Vagina (tissue), 2 donors: ENCODE results near the gene RBM17. TPM values are rescaled to one million over a fixed set of nuclear protein-coding genes. Genes with fewer than 3 reads are reported as not detected.
A peak's percentile ranks its signal among the peaks of the same experiment; 100 is the strongest.

ENCODE experiments used
- DNase-seq, 2 donors: peaks; one replicate each; pipeline ENCODE4 v3.0.0-alpha.2; 2017; ENCODE audit errors: extremely low spot score in 2 of 2
- H3K27ac ChIP-seq: fragments of 200-600 bp; sonication (generic); one replicate; pipeline ENCODE4 v1.5.1; 2019
- H3K27me3 ChIP-seq: fragments of 200-600 bp; sonication (generic); one replicate; pipeline ENCODE4 v1.5.1; 2019
- H3K36me3 ChIP-seq, 2 donors: fragments of 200-600 bp; sonication (generic); one replicate each; pipeline ENCODE4 v1.5.1; 2017 to 2019
- H3K4me1 ChIP-seq: fragments of 200-600 bp; sonication (generic); one replicate; pipeline ENCODE4 v1.5.1; 2019
- H3K4me3 ChIP-seq, 2 donors: fragments of 200-600 bp; sonication (generic); 1 replicate in 1 of 2; 2 replicates in 1 of 2; pipeline ENCODE4 v1.5.1; 2016 to 2019
- H3K9me3 ChIP-seq: fragments of 200-600 bp; sonication (generic); one replicate; pipeline ENCODE4 v1.5.1; 2019
- CTCF ChIP-seq, 3 experiments: fragments of 450-650 bp in 2 of 3; fragments of 200-600 bp in 1 of 3; sonication (generic) in 1 of 3; IDR thresholded peaks; one replicate each; pipeline ENCODE4 v1.5.1; 2017 to 2019; ENCODE audit warnings: antibody characterized with exemption in 3 of 3, mild to moderate bottlenecking in 2 of 3, moderate library complexity in 2 of 3
- POLR2A ChIP-seq, 2 donors: fragments of 450-650 bp; IDR thresholded peaks; one replicate each; pipeline ENCODE4 v1.6.1; 2017; ENCODE audit warnings: antibody characterized with exemption in 2 of 2, mild to moderate bottlenecking in 2 of 2, moderate library complexity in 2 of 2
- POLR2AphosphoS5 ChIP-seq, 2 donors: sonication (generic); formaldehyde crosslinking; IDR thresholded peaks; one replicate each; pipeline ENCODE4 v1.9.0; 2017; ENCODE audit warnings: antibody characterized with exemption in 2 of 2, mild to moderate bottlenecking in 2 of 2, low read depth in 1 of 2; ENCODE audit not compliant: insufficient read depth in 1 of 2
- intact Hi-C: fragments of 100-400 bp; cut with DNase I; formaldehyde crosslinking; loops from one replicate; pipeline ENCODE4 v1.15.1; 2023
- total RNA-seq: library from RNA; depleted of rRNA; stranded (reverse); fragments of >200 nt; gene quantifications from one replicate; pipeline ENCODE4 v1.2.3, GENCODE V29; 2016

The RBM17 gene
- total RNA-seq, 1 donor from 2014 or later = 50.6 TPM

DNA sequence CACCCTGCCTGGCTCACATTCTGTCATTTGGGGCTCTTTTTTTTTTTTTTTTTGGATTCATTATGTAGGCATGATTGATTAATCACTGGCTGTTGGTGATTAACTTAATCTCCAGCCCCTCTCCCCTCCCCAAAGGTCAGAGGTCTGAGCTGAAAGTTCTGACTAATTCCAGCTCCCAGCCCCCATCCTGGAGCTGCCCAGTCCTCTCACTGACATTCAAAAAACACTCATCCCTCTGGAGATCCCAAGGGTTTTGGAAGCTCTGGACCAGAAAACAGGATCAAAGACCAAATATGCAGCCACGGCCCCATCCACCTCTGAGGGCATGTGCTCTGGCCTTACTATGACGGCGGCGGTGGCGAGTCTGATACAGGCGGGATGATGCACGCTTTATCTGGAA, 53.8 kb downstream of the RBM17 start:
- Histone ChIP-seq H3K27me3 (no peaks in the 10 kb centered on the region), H3K4me1 (peaks cover 43% of the 10 kb centered on the region), H3K4me3 (no peak overlapping the region), H3K36me3 (no peaks in the 10 kb centered on the region), H3K27ac (peak overlapping the region; percentile 66), H3K9me3 (no peaks in the 10 kb centered on the region)
- no peak for TF ChIP-seq POLR2A (IDR thresholded peaks at IDR 0.05)
- no peak for TF ChIP-seq CTCF (IDR thresholded peaks at IDR 0.05)
- TF ChIP-seq POLR2AphosphoS5 (IDR thresholded peaks at IDR 0.05; ENCODE audit: insufficient read depth in 1 of 2, low read depth in 1 of 2) = no peak
- DNase-seq = no peak
- intact Hi-C loops = loop anchor here (5.0 kb wide), 1 partner anchor 60 kb away; the partner anchor contains the start of gene PFKFB3

- Histone ChIP-seq H3K27me3 (no peaks in the 10 kb centered on the region), H3K9me3 (no peaks in the 10 kb centered on the region), H3K4me1 (peaks cover 43% of the 10 kb centered on the region), H3K36me3 (no peaks in the 10 kb centered on the region), H3K4me3 (no peak overlapping the region), H3K27ac (no peak overlapping the region)
- DNase-seq = no peak
- intact Hi-C loops = loop anchor here (5.0 kb wide), 1 partner anchor 59 kb away; the partner anchor contains the start of gene PFKFB3
- no peak for TF ChIP-seq CTCF (IDR thresholded peaks at IDR 0.05)
- no peak for TF ChIP-seq POLR2AphosphoS5 (IDR thresholded peaks at IDR 0.05; ENCODE audit: insufficient read depth in 1 of 2, low read depth in 1 of 2)
- TF ChIP-seq POLR2A (IDR thresholded peaks at IDR 0.05) = no peak
Observed at GRCh38 chr10:6143181-6143580, 54.3 kb downstream of the RBM17 start.

DNA sequence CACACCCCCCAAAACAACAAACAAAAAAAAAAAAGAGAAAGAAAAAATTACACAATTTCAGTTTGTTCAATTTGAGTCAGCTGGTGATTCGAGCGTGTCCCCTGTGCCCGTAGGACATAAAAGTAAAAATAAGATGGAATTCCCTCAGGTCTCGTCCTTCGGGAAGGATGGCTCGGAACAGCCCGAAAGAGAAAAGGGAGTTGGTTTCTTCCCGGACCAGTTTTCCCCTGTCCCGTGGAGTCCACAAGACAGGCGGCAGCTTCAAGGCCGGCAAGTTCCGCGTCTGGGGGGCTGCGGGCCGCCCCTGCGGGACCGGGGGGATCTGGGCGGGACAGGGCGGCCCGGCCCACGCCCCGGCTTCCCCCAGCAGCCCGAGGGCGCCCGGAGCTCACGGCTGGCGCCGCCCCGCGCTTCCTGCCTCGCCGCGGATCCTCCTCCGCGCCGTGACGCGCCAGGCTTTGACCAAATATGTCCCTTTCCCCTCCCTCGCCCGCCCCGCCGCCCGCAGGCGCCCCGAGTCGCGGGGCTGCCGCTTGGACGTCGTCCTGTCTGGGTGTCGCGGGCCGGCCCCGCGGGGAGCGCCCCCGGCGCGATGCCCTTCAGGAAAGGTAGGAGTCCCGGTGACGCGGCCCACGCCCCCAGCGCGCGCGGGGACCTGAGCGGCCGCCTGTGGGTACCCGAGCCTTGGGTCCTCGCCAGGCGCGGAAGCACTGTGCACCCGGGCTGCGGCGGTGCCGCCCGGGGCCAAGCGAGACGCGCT, 55.8 kb downstream of the RBM17 start:
- Histone ChIP-seq H3K27me3 (no peaks in the 10 kb centered on the region), H3K36me3 (no peaks in the 10 kb centered on the region), H3K9me3 (no peaks in the 10 kb centered on the region), H3K27ac (peak overlapping the region; percentile 72), H3K4me1 (peaks cover 43% of the 10 kb centered on the region), H3K4me3 (peak overlapping the region; percentile 69 to 95)
- DNase-seq = no peak
- peak in 1 of 2 donors; percentile 50 for TF ChIP-seq POLR2AphosphoS5 (IDR thresholded peaks at IDR 0.05; ENCODE audit: insufficient read depth in 1 of 2, low read depth in 1 of 2)
- TF ChIP-seq POLR2A (IDR thresholded peaks at IDR 0.05) = peak in 1 of 2 donors; percentile 72
- no peak for TF ChIP-seq CTCF (IDR thresholded peaks at IDR 0.05)
- intact Hi-C loops = loop anchor here (5.0 kb wide), 1 partner anchor 58 kb away; the partner anchor contains the start of gene PFKFB3

GRCh38 chr10:6145166-6145987, 56.5 kb downstream of the RBM17 start:
- peak overlapping the region; percentile 72 for H3K27ac ChIP-seq
- intact Hi-C loops = no loop called here
- H3K4me1 ChIP-seq = peaks cover 41% of the 10 kb centered on the region
- H3K4me3 ChIP-seq = peak overlapping the region; percentile 69 to 95
- H3K9me3 ChIP-seq = no peaks in the 10 kb centered on the region
- DNase-seq = no peak
- H3K27me3 ChIP-seq = no peaks in the 10 kb centered on the region
- no peaks in the 10 kb centered on the region for H3K36me3 ChIP-seq
- TF ChIP-seq POLR2AphosphoS5 (IDR thresholded peaks at IDR 0.05; ENCODE audit: insufficient read depth in 1 of 2, low read depth in 1 of 2) (no peak), POLR2A (IDR thresholded peaks at IDR 0.05) (no peak), CTCF (IDR thresholded peaks at IDR 0.05) (no peak)
